GM12872 (cell line): ENCODE measurements around the gene TMEM170B.

ENCODE experiments used
- TF ChIP-seq, protein P1 (sequence below): IDR thresholded peaks from 3 replicates; pipeline ENCODE4 v1.5.1; 2011; ENCODE audit warnings: low read depth, mild to moderate bottlenecking, low read length, moderate library complexity; ENCODE audit not compliant: insufficient read depth

TMEM170B gene

DNA sequence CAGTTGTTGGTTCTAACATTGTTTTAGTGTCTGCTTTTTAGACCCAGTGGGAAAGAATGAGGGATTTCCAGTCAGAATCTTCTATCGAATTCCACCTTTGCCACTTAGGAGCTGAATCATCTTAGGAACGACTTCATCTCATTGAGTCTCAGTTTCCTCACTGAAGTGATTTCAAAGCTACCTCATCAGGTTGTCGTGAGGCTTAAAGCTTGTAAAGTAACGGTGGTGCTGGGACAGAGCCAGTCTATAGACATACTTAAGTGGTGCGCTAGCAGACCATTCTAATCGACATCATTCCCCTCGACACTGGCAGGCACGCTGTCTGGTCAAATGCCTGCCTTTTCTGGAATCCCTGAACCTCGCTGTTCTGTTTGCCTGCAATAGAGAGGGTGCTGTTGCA is 55.5 kb downstream of the TMEM170B start:
- TF ChIP-seq, protein P1, sequence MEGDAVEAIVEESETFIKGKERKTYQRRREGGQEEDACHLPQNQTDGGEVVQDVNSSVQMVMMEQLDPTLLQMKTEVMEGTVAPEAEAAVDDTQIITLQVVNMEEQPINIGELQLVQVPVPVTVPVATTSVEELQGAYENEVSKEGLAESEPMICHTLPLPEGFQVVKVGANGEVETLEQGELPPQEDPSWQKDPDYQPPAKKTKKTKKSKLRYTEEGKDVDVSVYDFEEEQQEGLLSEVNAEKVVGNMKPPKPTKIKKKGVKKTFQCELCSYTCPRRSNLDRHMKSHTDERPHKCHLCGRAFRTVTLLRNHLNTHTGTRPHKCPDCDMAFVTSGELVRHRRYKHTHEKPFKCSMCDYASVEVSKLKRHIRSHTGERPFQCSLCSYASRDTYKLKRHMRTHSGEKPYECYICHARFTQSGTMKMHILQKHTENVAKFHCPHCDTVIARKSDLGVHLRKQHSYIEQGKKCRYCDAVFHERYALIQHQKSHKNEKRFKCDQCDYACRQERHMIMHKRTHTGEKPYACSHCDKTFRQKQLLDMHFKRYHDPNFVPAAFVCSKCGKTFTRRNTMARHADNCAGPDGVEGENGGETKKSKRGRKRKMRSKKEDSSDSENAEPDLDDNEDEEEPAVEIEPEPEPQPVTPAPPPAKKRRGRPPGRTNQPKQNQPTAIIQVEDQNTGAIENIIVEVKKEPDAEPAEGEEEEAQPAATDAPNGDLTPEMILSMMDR, result no peak

DNA sequence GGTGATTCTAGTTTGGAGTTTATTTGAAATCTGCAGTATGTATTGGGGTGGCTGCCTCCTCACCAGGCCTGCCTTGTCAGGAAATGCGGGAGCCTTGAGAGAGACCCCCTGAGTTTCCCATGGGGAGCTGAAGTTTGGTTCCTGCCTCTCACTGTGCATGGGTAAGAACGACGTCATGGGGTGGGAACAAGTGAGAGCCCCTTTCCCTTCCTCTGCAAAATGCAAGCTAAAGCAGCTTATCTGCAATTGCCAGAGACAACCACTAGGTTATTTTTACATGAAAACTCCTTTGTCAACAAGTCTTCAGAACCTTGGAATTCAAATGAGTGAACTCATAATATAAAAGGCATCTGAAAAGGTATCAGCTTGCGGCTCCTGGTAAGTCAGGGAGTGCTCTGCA is 58.4 kb downstream of the TMEM170B start:
- TF ChIP-seq, protein P1, result peak; percentile 47; the same call in 1 of the 3 replicates

DNA sequence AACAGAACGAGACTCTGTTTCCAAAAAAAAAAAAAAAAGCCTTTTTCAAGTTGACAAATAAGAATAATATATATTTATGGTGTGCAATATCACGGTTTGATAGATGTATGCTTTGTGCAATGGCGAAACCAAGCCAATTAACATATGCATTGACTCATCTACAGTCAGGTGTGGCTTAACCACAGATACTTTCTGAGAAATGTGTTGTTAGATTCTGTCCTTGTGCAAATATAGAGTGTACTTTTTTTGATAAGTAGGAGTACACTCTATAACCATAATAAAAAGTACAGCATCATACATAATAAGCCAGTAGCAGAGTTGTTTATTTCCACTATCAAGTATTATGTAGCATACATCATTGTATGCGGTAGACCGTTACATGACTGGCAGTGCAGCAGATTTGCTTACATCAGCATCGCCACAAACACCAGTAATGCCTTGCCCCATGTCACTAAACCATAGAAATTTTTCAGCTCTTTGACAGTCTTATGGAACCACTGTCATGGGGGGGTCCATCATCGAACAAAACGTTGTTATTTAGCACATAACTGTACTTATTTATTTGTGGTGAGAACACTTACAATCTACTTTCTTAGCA is 59.2 kb downstream of the TMEM170B start:
- TF ChIP-seq, protein P1, result no peak

DNA sequence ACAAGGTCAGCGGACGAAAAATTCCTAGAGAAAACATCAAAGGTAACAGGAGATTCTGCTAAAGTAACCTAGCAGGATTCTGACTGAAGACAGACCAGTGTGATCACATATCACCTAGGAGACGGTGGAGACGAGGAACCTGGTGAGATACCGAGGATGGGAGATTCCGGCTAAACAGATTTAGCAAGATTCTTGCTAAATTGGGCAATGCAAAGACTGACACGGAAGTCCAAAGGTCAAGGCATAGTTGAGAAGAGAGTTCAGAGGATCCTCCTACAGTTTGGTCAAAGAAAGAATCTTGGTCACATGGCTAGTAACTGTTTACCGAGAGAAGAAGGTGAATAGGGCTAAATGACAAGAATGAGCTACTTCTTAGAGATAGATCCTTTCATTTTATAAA is 61.1 kb downstream of the TMEM170B start:
- TF ChIP-seq, protein P1, result no peak

DNA sequence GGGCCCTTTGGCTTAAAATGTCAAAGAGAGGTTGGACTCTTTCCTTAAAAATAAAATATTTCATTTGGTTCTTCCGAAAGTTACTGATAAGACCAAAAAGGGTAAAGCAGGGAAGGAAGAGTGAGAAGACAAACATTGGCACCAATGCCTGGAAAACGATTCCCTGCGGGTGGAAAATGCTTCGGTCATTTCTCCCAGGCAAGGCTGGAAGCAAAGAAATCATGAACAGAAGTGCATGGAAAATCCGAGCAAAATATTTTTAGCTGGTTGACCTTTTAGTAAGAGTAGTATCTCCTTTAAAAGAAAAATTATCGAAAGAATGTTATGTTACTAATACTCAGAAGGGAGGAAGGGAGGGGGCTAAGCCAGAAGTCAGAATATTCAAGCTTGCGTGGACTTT is 62.7 kb downstream of the TMEM170B start:
- TF ChIP-seq, protein P1, result no peak

DNA sequence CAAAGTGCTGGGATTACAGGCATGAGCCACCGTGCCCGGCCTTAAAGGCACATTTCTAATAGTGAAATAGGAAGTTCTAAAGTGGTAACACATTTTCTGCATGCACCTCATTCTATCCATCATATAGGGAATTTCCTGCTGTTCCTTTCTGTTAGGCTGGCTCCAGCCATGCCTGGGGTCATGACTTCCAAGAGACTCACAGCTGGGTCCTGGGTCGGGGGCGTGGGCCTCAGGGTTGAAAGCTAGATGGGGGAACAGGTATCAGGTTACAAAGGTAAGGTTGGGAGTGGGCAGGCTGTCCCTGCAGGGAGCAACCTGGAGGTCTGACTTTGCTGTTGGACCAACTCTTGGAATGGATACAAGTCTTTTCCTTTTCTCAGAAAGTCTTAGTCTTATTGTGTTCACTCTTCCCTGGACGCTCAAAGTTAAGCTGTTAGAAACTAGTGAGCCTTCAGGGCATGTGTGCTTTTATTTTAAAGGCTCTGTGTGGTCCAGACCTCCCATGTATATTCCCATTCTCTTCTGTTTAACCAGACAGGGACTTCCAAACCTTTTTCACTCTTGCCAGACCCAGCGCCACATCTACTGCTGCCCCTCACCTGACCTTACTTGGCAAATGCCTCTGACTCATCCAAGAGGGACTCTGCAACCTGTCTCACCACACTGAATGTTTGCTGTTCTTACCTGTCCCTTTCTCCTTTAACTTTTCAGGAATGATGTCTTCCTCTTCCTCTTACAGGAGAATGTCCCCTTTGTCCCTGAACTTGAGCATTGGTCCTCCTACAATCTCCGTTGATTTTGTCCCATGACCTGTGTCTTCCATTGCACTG is 64.4 kb downstream of the TMEM170B start:
- TF ChIP-seq, protein P1, result no peak

DNA sequence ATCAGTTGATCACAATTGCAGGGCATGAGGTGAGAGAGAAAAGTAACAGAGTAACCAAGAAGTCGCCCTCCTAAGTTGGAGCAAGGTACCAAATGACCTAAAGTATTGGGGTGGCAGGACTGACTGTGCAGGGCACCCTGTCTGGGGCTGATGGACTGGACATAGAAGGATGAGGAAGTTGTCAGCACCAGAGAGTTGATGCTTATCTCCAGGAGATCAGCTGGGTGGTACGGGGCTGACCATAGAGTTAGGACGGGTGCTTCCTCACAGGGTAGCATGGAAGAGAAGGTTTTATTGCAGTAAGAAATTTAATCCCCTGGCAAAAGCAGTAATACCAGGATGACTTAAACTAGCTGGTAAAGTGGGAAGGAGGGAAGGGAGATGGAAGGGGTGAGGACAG is 66.7 kb downstream of the TMEM170B start:
- TF ChIP-seq, protein P1, result no peak
